HG03045 (cell line): ENCODE results near the gene SCUBE2.
"Not testable (repeated sequence)": the region's sequence is repeated elsewhere in the genome, so short reads cannot be mapped to it uniquely, and the experiment has no call there.

Experiments
- ATAC-seq: cut with Tn5 transposase; IDR thresholded peaks from one replicate; pipeline ENCODE4 v1.9.1; 2021; ENCODE audit warnings: mild to moderate bottlenecking, moderate library complexity; ENCODE audit not compliant: unreplicated experiment

Gene SCUBE2

DNA sequence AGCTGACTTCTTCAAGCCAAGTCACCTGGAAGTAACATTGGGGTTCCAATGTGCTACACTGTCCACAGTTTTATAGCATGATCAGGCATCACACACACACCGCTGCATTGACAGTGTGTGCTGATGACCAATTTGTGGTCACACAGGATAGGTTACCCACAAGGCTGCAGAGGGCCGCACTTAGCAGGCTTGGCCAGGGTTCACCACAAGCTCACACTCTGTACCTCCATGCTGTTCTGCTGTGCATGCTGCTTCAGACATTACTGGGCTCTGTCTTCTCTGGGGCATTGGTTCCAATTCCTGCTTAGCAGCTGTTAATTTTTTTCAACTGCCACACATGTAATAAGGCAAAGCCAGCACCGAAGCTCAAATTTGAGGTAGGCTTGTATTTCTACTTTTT lies 76.6 kb downstream of the SCUBE2 start:
- no peak for ATAC-seq

DNA sequence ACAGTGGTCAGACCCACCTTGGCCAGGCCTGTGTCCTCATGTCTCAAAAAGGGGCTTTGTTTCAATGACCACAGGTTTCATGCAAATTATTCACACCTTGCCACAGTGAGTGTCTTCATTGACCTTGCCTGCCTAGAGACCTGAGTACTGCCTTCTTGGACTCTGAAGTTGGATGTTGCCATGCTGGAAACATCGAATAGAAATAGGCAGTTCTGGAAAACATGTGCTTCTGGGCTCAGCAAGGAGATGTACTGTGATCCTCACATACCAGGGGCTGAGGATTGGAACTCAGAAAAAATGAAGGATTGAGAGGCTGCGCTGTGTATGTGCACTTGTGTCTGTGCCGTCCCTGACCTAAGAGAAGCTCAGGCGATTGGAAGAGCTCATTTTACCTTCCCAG lies 78.0 kb downstream of the SCUBE2 start:
- no peak for ATAC-seq

DNA sequence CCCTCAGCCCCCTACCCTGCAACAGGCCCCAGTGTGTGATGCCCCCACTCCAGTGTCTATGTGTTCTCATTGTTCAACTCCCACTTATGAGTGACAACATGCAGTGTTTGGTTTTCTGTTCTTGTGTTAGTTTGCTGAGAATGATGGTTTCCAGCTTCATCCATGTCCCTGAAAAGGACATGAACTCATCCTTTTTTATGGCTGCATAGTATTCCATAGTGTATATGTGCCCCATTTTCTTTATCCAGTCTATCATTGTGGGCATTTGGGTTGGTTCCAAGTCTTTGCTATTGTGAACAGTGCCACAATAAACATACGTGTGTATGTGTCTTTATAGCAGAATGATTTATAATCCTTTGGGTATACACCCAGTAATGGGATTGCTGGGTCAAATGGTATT lies 81.9 kb downstream of the SCUBE2 start:
- ATAC-seq, result not testable (repeated sequence)

GRCh38 chr11:9008661-9009060 lies 82.7 kb downstream of the SCUBE2 start:
- no peak for ATAC-seq

- ATAC-seq, result no peak
Observed at GRCh38 chr11:9008011-9008550, 83.3 kb downstream of the SCUBE2 start.

GRCh38 chr11:9005087-9005486 lies 86.3 kb downstream of the SCUBE2 start:
- ATAC-seq, result no peak

DNA sequence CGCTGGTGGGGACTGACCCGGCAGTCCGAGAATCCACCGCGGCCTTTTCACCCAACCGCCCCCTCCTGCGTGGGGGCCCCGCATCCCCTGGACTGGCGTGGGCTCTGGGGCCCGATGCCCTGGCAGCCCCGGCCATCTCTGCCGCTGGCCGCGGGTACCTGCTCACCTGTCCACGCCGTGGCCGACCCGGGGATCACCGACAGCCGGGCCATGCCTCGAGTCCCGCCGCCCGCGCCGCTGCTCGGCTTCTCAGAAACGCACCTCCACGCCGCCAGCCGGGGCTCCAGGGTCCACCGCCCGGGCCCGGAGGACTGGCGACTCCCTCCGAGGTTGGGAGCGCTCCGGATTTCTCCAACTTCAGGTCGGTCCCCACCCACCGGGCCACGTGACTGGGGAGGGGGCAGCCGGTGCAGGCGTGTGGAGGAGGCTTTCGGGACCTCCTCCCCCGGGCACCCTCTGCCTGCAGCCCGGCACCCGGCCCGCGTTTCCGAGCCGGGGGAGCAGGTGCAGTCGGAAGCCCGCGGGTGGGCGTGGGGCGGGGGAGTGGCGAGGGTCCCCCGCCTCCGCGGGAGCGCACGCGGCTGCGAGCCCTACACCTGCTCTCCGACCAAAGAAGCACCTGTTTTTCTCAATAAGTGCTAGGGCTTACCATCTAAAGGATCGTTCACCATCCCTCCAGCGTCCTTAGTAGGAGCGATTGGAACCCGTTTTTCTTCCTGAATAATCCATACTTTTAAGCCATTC lies 87.0 kb downstream of the SCUBE2 start:
- ATAC-seq, result no peak

GRCh38 chr11:9003573-9004182 lies 87.7 kb downstream of the SCUBE2 start, which contains the start of gene NRIP3:
TSS of gene NRIP3 (minus strand) at chr11:9004001. CDS start at chr11:9003935, 66 bp downstream.
- no peak for ATAC-seq

DNA sequence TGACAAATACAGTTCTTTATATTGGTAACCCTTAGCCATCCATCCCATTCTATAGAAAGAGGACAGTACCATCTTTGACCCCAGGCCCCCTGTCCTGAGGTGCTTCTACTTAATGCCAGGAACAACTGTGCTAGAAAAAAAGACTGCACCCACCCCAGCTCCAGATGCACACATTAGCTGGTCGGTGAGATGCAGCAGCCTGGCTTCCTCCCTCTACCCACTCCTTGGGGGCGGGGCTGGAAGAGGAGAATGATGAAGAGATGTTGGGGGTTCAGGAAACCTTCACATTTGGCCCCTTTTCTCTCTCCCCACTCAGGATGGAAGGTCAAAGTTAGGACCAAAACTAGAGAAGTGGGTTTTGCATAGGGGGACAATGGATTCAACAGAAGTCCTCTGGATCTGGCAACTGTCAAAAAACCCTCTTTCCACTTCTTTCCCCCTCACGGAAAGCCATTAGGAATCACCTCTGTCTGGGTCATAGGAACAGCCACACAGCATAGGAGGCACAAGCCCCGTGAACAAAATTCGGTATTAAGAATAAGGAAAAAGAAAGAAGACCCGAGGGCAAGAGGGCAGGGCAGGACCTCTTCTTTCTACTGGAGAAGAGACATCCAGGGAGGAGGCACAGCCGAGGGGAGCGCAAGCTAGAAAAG lies 88.4 kb downstream of the SCUBE2 start:
- ATAC-seq, result no peak

DNA sequence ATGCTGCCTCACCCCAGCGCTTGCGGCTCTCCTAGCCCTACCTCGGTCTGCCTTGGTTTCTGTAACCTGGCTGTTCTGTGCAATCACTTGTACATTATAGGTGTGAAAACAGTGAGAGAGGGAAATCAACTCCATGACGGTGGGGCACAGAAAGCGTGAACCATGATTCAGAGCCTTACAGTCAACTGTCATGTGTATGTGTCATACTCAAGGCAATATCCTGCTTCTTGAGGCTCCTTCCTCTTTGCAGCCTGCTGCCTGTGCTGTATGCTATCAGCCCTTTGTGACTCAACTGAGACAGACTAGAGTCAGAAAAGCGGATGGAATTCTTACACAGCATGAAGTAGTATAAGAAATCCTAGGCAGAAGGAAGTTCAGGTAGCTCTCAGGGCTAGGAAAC lies 89.7 kb downstream of the SCUBE2 start:
- ATAC-seq, result no peak

DNA sequence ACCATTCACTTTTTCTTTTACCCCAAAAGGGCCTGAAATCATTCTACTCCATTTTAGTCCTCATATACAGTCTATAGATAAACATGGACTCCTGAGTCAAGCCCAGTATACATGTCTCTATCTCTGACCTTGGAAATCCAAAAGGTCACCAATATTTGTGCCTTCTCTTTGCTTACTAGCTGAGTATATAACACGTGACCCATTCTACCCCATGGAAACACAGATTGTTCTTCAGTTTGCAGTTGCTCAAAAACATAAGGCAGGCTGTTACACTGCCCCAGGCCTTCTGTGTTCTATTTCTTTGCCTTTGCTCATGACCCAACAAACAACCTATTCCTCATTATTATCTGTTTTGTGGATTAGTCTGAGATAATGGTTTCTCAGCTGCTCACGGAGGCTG lies 93.4 kb downstream of the SCUBE2 start:
- ATAC-seq, result no peak

DNA sequence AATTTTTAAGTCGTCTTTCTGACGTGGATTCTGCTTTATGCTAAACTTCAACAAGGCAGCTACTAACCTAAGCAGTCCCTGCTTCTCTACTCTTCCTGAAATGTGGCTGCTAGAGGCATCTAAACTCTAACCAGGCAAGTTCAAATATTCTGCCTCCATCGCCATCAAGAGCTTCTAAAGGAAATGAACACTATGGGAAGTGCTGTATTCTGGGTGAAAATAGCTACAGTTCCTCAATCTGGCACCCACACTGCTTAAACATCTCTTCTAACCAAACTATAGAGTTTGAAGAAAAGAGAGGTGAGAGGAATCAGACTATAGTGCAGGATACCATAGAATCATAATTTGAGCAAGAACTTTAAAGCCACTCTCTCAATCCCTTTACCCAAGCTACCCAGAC lies 93.9 kb downstream of the SCUBE2 start:
- no peak for ATAC-seq

GRCh38 chr11:8989453-8989852 lies 101.9 kb downstream of the SCUBE2 start:
- no peak for ATAC-seq

GRCh38 chr11:8988329-8989234 lies 102.8 kb downstream of the SCUBE2 start:
- no peak for ATAC-seq

- ATAC-seq, result no peak
Observed at GRCh38 chr11:8987446-8987845, 104.0 kb downstream of the SCUBE2 start.

GRCh38 chr11:8986772-8987171 lies 104.6 kb downstream of the SCUBE2 start:
- ATAC-seq, result not testable (repeated sequence)

- ATAC-seq, result no peak
Observed at GRCh38 chr11:8985462-8985861, 105.9 kb downstream of the SCUBE2 start.

GRCh38 chr11:8983552-8983951 lies 107.8 kb downstream of the SCUBE2 start:
- ATAC-seq, result no peak

GRCh38 chr11:8980485-8980884 lies 110.9 kb downstream of the SCUBE2 start:
- no peak for ATAC-seq

DNA sequence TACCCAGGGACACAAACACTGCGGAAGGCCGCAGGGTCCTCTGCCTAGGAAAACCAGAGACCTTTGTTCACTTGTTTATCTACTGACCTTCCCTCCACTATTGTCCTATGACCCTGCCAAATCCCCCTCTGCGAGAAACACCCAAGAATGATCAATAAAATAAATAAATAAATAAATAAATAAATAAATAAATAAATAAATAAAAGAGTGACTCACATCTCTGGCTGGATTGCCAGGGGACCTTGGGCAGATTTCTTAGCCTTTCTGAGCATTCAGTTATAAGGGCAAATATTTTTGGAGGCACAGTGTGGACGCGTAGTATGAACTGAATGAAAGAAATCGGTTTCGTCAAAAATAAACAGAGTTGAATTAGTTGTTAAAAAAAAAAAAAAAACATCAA lies 112.0 kb downstream of the SCUBE2 start:
- not testable (repeated sequence) for ATAC-seq

DNA sequence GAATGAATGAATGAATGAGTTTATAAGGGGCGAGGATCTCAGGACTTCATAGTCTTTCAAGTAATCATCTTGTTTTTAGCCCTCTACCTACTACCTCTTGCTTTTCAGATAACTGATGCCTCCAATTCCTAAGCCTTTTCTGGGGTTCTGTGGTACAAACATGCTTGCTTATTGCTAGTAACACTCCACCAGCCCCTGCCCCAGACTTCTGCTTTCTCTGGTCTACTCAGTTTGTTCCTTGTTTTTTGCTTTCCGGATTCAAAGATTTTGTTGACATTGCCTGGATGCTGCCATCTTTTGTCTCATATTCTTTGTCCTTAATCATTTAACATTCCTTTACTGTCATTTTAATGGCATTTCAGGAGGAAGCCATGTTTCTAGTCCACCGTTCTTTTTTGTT lies 118.3 kb downstream of the SCUBE2 start:
- no peak for ATAC-seq
